NCI-H146 treated with DMSO at 0.1 percent for 48 hours (cell line): Measurements from ENCODE around the gene CBX4.

Experiments
- DNase-seq: peaks from one replicate; lab custom pipeline; 2025; ENCODE audit not compliant: unreplicated experiment; lab: John Stamatoyannopoulos, UW

Gene CBX4

DNA sequence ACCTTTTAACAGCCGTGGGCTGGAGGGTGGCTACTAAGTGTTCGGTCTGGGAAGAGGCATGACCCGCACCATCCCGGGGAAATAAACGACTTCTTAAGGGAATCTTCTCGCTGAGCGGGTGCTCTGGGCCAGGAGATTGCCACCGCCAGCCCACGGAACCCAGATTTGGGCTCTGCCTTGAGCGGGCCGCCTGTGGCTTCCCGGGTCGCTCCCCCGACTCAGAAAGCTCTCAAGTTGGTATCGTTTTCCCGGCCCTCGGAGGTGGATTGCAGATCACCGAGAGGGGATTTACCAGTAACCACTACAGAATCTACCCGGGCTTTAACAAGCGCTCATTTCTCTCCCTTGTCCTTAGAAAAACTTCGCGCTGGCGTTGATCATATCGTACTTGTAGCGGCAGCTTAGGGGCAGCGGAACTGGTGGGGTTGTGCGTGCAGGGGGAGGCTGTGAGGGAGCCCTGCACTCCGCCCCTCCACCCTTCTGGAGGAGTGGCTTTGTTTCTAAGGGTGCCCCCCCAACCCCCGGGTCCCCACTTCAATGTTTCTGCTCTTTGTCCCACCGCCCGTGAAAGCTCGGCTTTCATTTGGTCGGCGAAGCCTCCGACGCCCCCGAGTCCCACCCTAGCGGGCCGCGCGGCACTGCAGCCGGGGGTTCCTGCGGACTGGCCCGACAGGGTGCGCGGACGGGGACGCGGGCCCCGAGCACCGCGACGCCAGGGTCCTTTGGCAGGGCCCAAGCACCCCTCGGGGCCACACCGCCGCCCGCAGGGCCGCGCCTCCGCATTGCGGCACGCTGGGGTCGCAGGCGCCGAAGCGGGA lies 3.6 kb upstream of the CBX4 start:
- peak; percentile 12 for DNase-seq

GRCh38 chr17:79842136-79842655 lies 3.0 kb upstream of the CBX4 start:
- no peak for DNase-seq

GRCh38 chr17:79841369-79842135 lies 2.3 kb upstream of the CBX4 start:
- DNase-seq = no peak

GRCh38 chr17:79840989-79841286 lies 1.7 kb upstream of the CBX4 start:
- no peak for DNase-seq

GRCh38 chr17:79840269-79840988 lies 1.2 kb upstream of the CBX4 start:
- DNase-seq = no peak

DNA sequence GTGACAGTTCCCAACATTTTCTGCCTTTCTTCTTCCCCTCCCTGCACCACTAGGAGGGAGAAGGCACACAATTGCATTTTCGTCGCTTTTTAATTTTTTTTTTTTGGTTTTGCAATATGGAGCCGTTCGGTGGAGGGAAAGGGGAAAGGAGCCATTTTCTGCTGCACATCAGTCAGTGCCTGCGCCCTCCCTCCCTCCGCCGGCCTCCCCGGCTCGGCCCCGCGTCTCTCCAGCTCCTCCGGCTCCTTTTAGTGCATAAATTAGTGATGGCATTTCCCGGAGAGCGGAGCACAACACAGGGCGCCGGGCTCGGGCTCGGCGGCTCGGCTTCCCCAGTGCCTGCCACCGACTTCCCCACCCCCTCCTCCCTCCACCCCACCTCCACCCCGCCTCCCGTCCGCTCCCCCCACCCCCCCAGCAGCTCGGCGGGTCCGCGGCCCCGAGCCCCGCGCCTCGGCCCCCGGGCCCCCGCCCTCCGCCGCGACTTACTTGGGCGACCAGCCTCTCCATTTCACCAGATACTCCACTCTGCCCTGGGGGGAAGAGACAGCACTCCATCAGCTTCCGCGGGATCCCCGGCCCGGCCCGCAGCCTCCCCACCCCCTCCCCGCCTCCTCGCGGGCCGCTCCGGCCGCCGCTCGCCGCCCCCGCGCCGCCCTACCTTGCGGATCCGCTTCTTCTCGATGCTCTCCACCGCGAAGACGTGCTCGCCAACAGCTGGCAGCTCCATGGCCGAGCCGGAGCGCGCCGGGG lies 542 bp downstream of the CBX4 start:
- DNase-seq = peak; percentile 42

GRCh38 chr17:79837888-79838521 lies 1.2 kb downstream of the CBX4 start:
- no peak for DNase-seq

DNA sequence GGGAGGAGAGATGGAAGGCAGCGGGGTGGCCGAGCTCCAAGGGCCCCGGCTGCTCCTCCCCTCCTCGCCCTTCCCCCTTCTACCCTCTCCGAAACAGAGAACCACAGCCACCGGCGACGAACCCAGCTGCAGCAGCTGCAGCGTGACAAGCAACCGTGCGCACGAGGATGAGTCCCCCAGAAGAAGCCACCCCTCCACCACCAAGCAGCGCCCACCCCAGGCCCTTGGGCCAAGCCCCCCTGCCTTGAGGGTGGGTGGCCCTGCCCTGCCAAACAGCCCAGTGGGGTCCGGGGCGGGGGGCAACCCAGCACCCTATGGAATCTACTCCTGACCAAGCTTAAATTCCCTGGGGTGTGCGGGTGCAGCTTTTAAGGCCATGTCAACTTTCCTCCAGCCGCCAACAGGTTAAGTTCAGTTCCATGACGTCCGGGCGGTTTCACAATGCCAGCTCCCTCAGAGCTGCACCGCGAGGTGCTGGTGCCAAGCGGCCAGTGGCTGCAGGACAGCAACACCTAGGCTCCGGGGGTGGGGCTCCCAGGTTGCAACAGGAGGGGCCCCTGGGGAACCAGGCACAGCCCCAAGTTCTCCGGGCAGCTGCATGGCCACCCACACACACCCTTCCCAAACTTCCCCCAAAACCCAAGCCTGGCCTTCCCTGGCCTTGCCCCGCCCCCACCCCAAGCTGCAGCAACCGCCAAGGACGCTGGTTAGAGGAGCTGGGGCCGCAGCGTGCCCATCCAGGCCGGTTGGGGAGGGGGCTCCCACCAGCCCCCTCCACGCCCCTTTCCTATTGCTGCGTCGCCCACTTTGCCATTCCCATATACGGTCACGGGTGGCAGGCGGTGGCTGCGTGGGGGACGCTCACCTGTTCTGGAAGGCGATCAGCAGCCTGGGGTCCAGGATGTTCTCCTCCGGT lies 2.0 kb downstream of the CBX4 start:
- DNase-seq = no peak

GRCh38 chr17:79836510-79836971 lies 2.7 kb downstream of the CBX4 start:
- no peak for DNase-seq

DNA sequence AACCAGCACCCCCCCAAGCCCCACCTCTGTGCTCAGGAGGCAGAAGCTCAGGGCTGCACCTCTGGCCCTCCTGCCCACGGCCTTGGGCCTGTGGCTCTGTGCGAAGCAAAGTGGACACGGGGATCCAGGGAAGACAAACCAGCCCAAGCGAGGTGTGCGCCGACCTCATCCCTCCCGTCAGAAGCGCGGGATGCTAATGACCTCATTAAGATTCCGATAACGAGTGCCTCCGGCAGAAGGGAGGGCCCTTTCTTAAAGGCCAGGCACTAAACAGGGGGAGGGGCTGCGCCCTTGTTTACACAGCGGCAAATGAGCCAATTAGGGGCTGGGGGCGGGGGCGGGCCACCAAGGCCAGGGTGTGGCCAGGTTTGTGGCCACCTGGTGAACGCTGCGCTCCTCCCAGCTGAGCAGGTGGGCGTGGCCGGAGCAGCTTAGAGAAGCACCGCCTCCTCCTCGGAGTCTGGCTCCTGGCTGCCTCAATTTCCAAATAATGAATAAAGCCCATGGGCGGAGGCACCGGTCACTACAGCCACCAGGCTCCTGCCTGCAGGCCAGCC lies 3.2 kb downstream of the CBX4 start:
- DNase-seq = no peak

DNA sequence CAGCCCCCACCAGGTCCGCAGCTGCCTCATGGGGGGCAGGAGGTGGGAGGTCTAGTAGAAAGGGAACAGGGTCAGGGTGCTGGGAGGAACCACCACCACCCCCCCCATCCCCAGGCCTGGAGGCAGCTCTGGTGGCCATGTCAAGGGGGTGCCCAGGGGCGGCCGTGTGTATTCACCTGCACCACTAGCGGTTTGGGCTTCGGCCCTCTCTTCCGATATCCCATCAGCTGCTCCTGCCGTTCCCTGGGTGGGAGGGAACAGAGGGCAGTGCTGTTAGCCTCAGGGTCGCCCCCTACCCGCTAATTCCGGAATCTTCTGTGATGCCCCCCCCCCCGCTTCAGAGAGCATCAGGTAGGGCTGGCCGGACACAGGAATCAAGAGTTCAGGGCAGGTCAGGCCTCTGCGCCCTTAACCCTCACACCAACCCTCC lies 3.8 kb downstream of the CBX4 start:
- DNase-seq = no peak

DNA sequence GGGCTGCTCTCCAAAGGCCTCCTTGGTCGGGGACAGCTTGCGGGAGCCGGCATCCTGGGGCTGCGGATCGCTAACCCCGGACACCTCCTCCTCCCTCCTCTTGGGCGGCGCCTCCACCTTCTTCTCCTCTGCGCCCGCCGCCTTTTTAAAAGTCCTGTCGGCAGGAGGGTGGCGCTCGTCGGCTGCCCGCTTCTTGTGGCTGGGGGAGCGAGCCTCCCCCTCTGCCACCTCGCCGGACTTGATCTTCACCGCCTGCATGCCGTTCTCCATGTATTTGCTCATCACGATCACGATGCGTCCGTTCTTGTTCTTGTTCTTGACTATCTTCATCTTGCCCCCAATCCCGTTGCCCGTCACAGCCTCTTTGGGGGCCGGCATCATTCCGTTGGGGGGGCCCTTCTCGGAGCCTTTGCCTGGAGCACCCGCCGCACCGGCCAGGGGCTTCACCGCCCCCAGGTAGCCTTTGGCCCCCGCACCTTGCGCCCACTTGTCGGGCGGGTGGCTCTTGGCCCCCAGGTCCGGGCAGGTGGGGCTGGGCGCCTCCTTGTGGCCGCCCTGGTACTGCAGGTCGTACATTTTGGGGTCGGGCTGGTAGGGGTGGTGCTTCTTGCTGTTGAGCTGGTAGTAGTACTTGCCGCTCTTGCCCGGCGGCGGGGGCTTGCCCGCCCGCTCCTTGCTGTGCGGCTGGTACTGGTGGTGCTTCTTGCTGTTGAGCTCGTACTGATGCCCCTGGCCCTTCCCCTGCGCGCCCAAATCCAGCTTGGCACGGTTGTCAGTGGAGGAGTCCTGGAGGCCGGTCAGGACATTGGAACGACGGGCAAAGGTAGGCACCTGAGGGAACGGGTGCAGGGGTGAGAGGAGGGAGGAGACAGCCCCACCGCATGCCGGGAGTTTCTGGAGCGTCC lies 4.4 kb downstream of the CBX4 start:
- DNase-seq = no peak

DNA sequence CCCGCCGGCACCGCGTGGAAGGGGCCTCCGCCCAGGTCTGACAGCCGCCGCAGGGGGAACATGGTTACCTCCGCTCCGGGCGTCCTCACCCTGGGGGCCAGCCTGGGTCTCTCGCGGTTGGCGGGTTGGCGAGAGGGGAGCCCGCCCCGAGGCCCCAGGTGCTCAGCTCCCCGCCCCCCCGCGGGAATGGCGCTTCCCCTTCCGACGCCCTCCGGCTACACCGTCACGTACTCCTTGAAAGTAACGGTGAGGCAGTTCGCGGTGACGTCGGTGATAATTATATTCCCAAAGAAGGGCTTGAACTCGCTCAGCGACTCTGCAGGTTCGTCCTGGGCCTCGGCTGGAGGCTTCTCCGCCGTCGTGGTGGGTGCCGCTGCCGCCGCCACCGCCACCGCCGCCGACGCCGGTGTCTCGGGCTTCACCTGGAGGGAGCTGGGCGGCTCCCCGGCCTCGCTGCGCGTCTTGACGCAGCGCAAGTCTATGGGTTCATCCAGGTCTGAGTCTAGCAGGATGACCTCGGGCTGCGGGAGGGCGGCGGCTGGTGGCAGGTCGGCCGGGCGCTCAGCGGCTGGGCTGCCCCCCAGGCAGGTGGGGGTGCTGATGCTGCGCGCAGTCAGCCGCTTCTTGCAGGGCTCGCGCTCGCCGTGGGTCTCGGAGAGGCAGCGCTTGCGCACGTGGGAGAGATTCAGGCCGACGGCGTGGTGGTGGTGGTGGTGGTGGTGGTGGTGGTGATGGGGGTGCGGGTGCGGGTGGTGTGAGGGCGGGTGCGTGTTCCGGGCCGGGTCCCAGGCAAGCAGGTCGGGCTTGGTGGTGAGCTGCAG lies 5.3 kb downstream of the CBX4 start:
- no peak for DNase-seq

GRCh38 chr17:79833110-79833450 lies 6.2 kb downstream of the CBX4 start:
- no peak for DNase-seq

GRCh38 chr17:79832218-79833109 lies 6.8 kb downstream of the CBX4 start:
- DNase-seq = no peak
